Nephron (organoid): ENCODE data around the gene ROBO1.

ENCODE experiments used
- H3K27ac Mint-ChIP-seq, 3 experiments: 2 replicates each; pipeline ENCODE4 v1.8.0; 2020; ENCODE audit warnings: mixed read lengths in 3 of 3, mild to moderate bottlenecking in 2 of 3, moderate library complexity in 1 of 3
- H3K27me3 Mint-ChIP-seq: 2 replicates; pipeline ENCODE4 v1.8.0; 2021; ENCODE audit warnings: low read depth, mild to moderate bottlenecking, moderate library complexity, mixed read lengths
- H3K36me3 Mint-ChIP-seq: 2 replicates; pipeline ENCODE4 v1.8.0; 2020; ENCODE audit warnings: low read depth, mixed read lengths
- H3K4me1 Mint-ChIP-seq: 2 replicates; pipeline ENCODE4 v1.8.0; 2020; ENCODE audit warnings: mixed read lengths
- H3K4me3 Mint-ChIP-seq, 3 experiments: 2 replicates each; pipeline ENCODE4 v1.8.0; 2020; ENCODE audit warnings: mild to moderate bottlenecking in 3 of 3, mixed read lengths in 3 of 3, moderate library complexity in 2 of 3
- H3K9me3 Mint-ChIP-seq: 2 replicates; pipeline ENCODE4 v1.8.0; 2020; ENCODE audit warnings: mixed read lengths
- TF ChIP-seq, protein P1 (sequence below), 3 experiments: fragments of 200-600 bp; sonication (generic); IDR thresholded peaks; one replicate each; pipeline ENCODE4 v1.5.0; 2021; ENCODE audit warnings: antibody characterized with exemption in 3 of 3; ENCODE audit not compliant: unreplicated experiment in 3 of 3

Gene ROBO1

DNA sequence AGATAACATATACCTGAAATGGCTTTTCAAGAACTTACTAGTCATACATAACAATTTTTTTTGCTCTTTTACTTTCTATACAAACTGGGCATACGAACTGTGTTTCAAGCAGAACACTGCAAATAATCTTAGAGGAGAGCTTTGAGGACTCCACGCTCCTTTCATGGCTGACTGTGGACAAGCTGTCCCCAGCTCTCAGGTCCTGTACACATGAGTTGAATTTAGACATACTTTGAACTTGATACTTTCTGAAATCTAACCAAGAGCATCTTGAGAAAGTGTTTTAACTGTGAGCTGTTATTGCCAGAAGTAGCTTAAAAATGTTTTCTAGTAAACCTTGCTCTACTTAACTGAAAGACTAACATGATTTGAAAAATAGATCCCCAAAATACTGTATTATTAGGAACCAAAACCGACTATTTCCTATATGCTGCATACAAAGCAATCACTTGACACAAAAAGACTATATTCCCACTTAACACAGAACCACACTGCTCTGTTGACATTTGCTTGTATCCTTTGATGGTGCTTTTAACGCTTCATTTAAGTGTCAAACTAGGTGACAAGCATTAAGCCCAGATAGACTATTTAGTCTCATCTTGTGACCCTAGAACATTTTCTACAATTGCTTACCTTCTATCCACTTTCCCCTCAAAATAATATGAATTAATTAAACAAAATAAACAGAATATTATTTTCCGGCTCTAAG lies 755.8 kb downstream of the ROBO1 start:
- H3K36me3 Mint-ChIP-seq = no peaks in the 10 kb centered on the region
- peak overlapping the region in 2 of 3 experiments; percentile 28 to 70 for H3K4me3 Mint-ChIP-seq
- peaks cover 43% of the 10 kb centered on the region for H3K4me1 Mint-ChIP-seq
- peak overlapping the region in 2 of 3 experiments; percentile 24 to 51 for H3K27ac Mint-ChIP-seq
- H3K27me3 Mint-ChIP-seq = no peaks in the 10 kb centered on the region
- H3K9me3 Mint-ChIP-seq = no peaks in the 10 kb centered on the region
- TF ChIP-seq, protein P1, sequence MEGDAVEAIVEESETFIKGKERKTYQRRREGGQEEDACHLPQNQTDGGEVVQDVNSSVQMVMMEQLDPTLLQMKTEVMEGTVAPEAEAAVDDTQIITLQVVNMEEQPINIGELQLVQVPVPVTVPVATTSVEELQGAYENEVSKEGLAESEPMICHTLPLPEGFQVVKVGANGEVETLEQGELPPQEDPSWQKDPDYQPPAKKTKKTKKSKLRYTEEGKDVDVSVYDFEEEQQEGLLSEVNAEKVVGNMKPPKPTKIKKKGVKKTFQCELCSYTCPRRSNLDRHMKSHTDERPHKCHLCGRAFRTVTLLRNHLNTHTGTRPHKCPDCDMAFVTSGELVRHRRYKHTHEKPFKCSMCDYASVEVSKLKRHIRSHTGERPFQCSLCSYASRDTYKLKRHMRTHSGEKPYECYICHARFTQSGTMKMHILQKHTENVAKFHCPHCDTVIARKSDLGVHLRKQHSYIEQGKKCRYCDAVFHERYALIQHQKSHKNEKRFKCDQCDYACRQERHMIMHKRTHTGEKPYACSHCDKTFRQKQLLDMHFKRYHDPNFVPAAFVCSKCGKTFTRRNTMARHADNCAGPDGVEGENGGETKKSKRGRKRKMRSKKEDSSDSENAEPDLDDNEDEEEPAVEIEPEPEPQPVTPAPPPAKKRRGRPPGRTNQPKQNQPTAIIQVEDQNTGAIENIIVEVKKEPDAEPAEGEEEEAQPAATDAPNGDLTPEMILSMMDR (IDR thresholded peaks at IDR 0.05; ENCODE audit: unreplicated experiment in 3 of 3) = no peak

DNA sequence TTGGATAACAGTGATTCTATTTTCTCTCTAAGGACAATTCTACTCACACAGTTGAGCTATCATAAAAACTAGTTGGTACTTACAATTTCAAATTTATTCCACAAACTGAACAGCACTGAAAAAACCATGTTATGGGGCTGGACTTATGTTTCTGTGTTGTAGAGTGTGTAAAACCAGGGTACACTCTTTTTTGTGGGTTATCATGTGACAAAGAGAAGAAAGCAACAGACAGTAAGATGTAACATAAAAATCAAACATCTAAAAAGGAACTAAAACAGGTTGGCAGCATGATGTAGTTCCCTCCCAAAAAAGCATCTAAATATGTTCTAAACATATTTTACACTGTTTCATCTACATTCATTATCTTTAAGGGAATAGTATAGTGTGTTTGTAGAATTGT lies 757.9 kb downstream of the ROBO1 start:
- Mint-ChIP-seq H3K4me1 (peaks cover 48% of the 10 kb centered on the region), H3K27me3 (no peaks in the 10 kb centered on the region), H3K4me3 (no peak overlapping the region), H3K27ac (peak overlapping the region in 1 of 3 experiments; percentile 14), H3K9me3 (no peaks in the 10 kb centered on the region), H3K36me3 (no peaks in the 10 kb centered on the region)
- TF ChIP-seq, protein P1 (IDR thresholded peaks at IDR 0.05; ENCODE audit: unreplicated experiment in 3 of 3) = no peak

DNA sequence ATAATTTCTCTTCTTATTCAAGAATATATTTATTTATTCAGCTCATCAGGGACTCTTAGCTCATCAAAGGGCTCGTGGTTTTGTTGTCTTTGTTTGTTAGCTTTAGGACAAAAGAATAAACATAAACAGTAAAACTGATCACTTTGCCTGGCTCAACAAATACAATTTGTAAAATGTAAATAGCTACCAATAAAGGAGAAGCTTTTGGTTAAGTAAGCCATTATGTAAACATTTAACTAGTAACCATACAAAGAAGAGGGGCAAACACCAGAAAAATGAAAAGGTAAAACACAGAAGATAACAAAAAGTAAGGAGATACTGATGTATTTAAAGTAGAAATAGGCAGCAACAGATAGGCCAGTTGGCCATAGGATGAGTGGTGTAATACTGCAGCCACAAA lies 761.7 kb downstream of the ROBO1 start:
- no peaks in the 10 kb centered on the region for H3K9me3 Mint-ChIP-seq
- H3K27ac Mint-ChIP-seq = no peak overlapping the region

DNA sequence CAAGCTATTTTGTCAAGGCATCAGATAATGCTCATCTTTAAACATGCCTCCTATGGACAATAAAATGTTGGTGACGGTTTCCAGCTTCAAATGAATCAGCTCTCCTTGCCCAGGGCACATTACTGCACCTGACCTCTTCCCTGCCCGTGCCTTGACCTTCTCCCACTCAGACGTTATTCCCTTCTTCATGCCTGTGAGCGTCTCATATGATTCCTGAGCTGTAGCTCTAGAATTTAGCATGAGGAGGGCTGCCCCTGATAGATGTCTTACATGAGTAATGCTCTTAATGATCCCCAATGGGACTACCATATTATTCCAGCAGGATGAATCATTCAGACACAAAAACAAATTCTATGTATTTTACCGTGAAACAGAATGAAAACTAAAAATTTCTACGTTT lies 762.7 kb downstream of the ROBO1 start:
- Mint-ChIP-seq H3K4me1 (peaks cover 29% of the 10 kb centered on the region), H3K36me3 (peaks cover under 1% of the 10 kb centered on the region), H3K9me3 (no peaks in the 10 kb centered on the region), H3K27ac (peak overlapping the region; percentile 3 to 12 (median 5)), H3K27me3 (no peaks in the 10 kb centered on the region), H3K4me3 (peak overlapping the region in 1 of 3 experiments; percentile 2)
- TF ChIP-seq, protein P1 (IDR thresholded peaks at IDR 0.05; ENCODE audit: unreplicated experiment in 3 of 3) = no peak

More for the DNA sequence above, 761.7 kb downstream of the ROBO1 start:
- Mint-ChIP-seq H3K36me3 (no peaks in the 10 kb centered on the region), H3K4me1 (peaks cover 35% of the 10 kb centered on the region), H3K4me3 (no peak overlapping the region), H3K27me3 (no peaks in the 10 kb centered on the region)
- TF ChIP-seq, protein P1 (IDR thresholded peaks at IDR 0.05; ENCODE audit: unreplicated experiment in 3 of 3) = no peak

DNA sequence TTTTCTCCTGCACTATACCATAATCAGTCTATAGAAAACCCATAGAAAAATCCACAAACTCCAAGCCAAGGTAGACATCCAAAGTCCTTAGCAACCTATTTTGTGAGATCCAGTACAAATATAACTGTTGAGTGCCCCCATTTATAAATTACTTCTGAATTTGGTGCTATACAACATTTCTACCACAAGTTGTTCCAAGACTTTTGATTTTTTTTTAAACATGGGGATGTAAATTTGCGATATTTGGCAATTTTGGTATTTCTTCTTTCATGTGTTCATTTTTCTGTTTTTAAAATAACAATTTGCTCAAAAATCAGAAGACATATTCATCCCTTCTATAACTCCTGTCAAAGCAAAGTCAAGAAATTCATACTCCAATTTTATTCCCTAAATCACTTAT lies 763.8 kb downstream of the ROBO1 start:
- no peak overlapping the region for H3K27ac Mint-ChIP-seq
- peaks cover 11% of the 10 kb centered on the region for H3K36me3 Mint-ChIP-seq
- no peaks in the 10 kb centered on the region for H3K27me3 Mint-ChIP-seq
- H3K4me3 Mint-ChIP-seq = no peak overlapping the region
- H3K4me1 Mint-ChIP-seq = peaks cover 24% of the 10 kb centered on the region
- H3K9me3 Mint-ChIP-seq = no peaks in the 10 kb centered on the region
- TF ChIP-seq, protein P1 (IDR thresholded peaks at IDR 0.05; ENCODE audit: unreplicated experiment in 3 of 3) = peak in 1 of 3 experiments; percentile 16
